Neural progenitor cell (in vitro differentiated cells): ENCODE measurements around the gene VWA5B1. TPM values are rescaled to one million over a fixed set of nuclear protein-coding genes. Genes with fewer than 3 reads are reported as not detected.

ENCODE experiments used
- DNase-seq: peaks from one replicate; pipeline ENCODE4 v3.0.0-alpha.2; 2016; ENCODE audit warnings: low spot score
- H2AFZ ChIP-seq: fragments of 200-600 bp; sonication (generic); replicated peaks from 2 replicates; pipeline ENCODE4 v1.6.1; 2016; ENCODE audit warnings: antibody characterized with exemption
- H3F3A ChIP-seq: fragments of 200-600 bp; sonication (generic); 2 replicates; pipeline ENCODE4 v1.6.1; 2016; ENCODE audit warnings: antibody characterized with exemption, low read depth
- H3K27ac ChIP-seq: fragments of 200-600 bp; sonication (generic); 2 replicates; pipeline ENCODE4 v1.5.1; 2016; ENCODE audit warnings: mild to moderate bottlenecking
- H3K27me3 ChIP-seq: fragments of 200-600 bp; sonication (generic); 2 replicates; pipeline ENCODE4 v1.6.1; 2016; ENCODE audit warnings: mild to moderate bottlenecking, moderate library complexity
- H3K36me3 ChIP-seq: fragments of 200-600 bp; sonication (generic); 2 replicates; pipeline ENCODE4 v1.5.1; 2016
- H3K4me1 ChIP-seq: fragments of 200-600 bp; sonication (generic); 2 replicates; pipeline ENCODE4 v1.6.1; 2016; ENCODE audit warnings: mixed run types
- H3K4me2 ChIP-seq: fragments of 200-600 bp; sonication (generic); 2 replicates; pipeline ENCODE4 v1.6.1; 2016
- H3K4me3 ChIP-seq: fragments of 200-600 bp; sonication (generic); 2 replicates; pipeline ENCODE4 v1.5.1; 2016
- H3K79me2 ChIP-seq: fragments of 200-600 bp; sonication (generic); 2 replicates; pipeline ENCODE4 v1.6.1; 2016; ENCODE audit warnings: low read depth
- H3K9ac ChIP-seq: fragments of 200-600 bp; sonication (generic); 2 replicates; pipeline ENCODE4 v1.6.1; 2016
- H3K9me3 ChIP-seq: fragments of 200-600 bp; sonication (generic); 2 replicates; pipeline ENCODE4 v1.5.1; 2016; ENCODE audit warnings: low read depth
- H4K20me1 ChIP-seq: fragments of 200-600 bp; sonication (generic); 2 replicates; pipeline ENCODE4 v1.6.1; 2016; ENCODE audit warnings: low read depth
- H3K27ac Mint-ChIP-seq: 3 replicates; pipeline ENCODE4 v1.8.0; 2021; ENCODE audit warnings: mixed read lengths
- H3K27me3 Mint-ChIP-seq: 2 replicates; pipeline ENCODE4 v1.8.0; 2022; ENCODE audit warnings: low read depth, mild to moderate bottlenecking, inconsistent platforms, moderate library complexity, mixed read lengths; ENCODE audit not compliant: insufficient read depth
- H3K36me3 Mint-ChIP-seq: 3 replicates; pipeline ENCODE4 v1.8.0; 2021; ENCODE audit warnings: mixed read lengths
- H3K4me1 Mint-ChIP-seq: 3 replicates; pipeline ENCODE4 v1.8.0; 2021; ENCODE audit warnings: mixed read lengths
- H3K4me3 Mint-ChIP-seq: 3 replicates; pipeline ENCODE4 v1.8.0; 2021; ENCODE audit warnings: mild to moderate bottlenecking, moderate library complexity, mixed read lengths
- H3K9me3 Mint-ChIP-seq: 3 replicates; pipeline ENCODE4 v1.8.0; 2020; ENCODE audit warnings: mixed read lengths
- CTCF ChIP-seq: fragments of 200-600 bp; sonication (generic); IDR thresholded peaks from 2 replicates; pipeline ENCODE4 v1.5.1; 2017; ENCODE audit warnings: antibody characterized with exemption, mild to moderate bottlenecking
- EZH2 ChIP-seq: fragments of 200-600 bp; sonication (generic); IDR thresholded peaks from 2 replicates; pipeline ENCODE4 v1.6.1; 2017; ENCODE audit warnings: antibody characterized with exemption, mild to moderate bottlenecking, moderate library complexity
- EZH2phosphoT487 ChIP-seq: fragments of 200-600 bp; sonication (generic); IDR thresholded peaks from 2 replicates; pipeline ENCODE4 v1.6.1; 2017; ENCODE audit warnings: antibody characterized with exemption
- total RNA-seq: library from RNA; depleted of rRNA; stranded (reverse); fragments of >200 nt; gene quantifications from 2 replicates; pipeline ENCODE4 v1.2.3, GENCODE V29; 2015; ENCODE audit warnings: low replicate concordance

The VWA5B1 gene
- total RNA-seq, 1 donor from 2014 or later = not detected

GRCh38 chr1:20366056-20366462 is 75.4 kb downstream of the VWA5B1 start:
- Histone ChIP-seq H3K36me3 (no peaks in the 10 kb centered on the region), H3K27me3 (peaks cover 100% of the 10 kb centered on the region), H4K20me1 (peaks cover 12% of the 10 kb centered on the region), H3K9ac (no peak overlapping the region), H3K9me3 (no peaks in the 10 kb centered on the region), H3K4me2 (peak overlapping the region; percentile 87), H3K4me1 (peaks cover 19% of the 10 kb centered on the region), H3K4me3 (peak overlapping the region; percentile 48), H2AFZ (peak overlapping the region; percentile 92), H3K27ac (no peak overlapping the region), H3K79me2 (no peaks in the 10 kb centered on the region), H3F3A (peaks cover 7% of the 10 kb centered on the region)
- Mint-ChIP-seq H3K4me3 (peak overlapping the region; percentile 67), H3K4me1 (peaks cover 10% of the 10 kb centered on the region), H3K27me3 (peaks cover 59% of the 10 kb centered on the region), H3K36me3 (no peaks in the 10 kb centered on the region), H3K27ac (no peak overlapping the region), H3K9me3 (no peaks in the 10 kb centered on the region)
- DNase-seq = peak; percentile 62
- peak; percentile 98 for TF ChIP-seq EZH2
- no peak for TF ChIP-seq CTCF
- peak; percentile 82 for TF ChIP-seq EZH2phosphoT487

GRCh38 chr1:20366463-20367115 is 75.9 kb downstream of the VWA5B1 start:
- Histone ChIP-seq H2AFZ (peak overlapping the region; percentile 92), H4K20me1 (peaks cover 17% of the 10 kb centered on the region), H3K79me2 (no peaks in the 10 kb centered on the region), H3K27ac (no peak overlapping the region), H3K36me3 (no peaks in the 10 kb centered on the region), H3K4me2 (peak overlapping the region; percentile 87), H3F3A (peaks cover 7% of the 10 kb centered on the region), H3K9me3 (no peaks in the 10 kb centered on the region), H3K27me3 (peaks cover 100% of the 10 kb centered on the region), H3K4me3 (peak overlapping the region; percentile 48), H3K4me1 (peaks cover 19% of the 10 kb centered on the region), H3K9ac (no peak overlapping the region)
- Mint-ChIP-seq H3K27ac (no peak overlapping the region), H3K27me3 (peaks cover 62% of the 10 kb centered on the region), H3K36me3 (no peaks in the 10 kb centered on the region), H3K9me3 (no peaks in the 10 kb centered on the region), H3K4me3 (peak overlapping the region; percentile 86), H3K4me1 (peaks cover 10% of the 10 kb centered on the region)
- DNase-seq = no peak
- TF ChIP-seq EZH2phosphoT487 = peak; percentile 84
- no peak for TF ChIP-seq CTCF
- peak; percentile 96 for TF ChIP-seq EZH2

DNA sequence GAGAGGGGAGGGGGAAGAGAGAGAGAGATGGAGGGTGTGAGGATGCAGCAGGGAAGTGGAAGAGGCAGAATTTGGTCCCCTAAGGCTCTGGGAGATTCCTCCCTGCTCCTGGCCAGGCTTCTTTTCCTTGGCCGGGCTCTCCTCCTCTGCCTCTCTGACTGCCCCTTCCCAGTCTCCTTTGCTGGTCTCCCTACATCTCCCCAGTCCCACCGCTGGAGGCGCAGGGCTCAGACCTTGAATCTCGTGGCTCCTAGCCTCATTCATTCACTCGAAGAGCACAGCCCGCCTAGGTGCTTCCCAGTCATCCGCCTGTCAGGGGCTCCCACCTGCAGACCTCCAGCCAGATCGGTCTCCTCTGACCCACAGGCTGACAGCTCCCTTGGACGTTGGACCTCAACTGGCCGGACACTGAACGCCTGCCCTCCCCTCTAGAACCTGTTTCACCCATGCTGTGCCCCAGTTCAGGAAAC is 76.5 kb downstream of the VWA5B1 start:
- Mint-ChIP-seq H3K27me3 (peaks cover 61% of the 10 kb centered on the region), H3K4me3 (peak overlapping the region; percentile 86), H3K9me3 (no peaks in the 10 kb centered on the region), H3K4me1 (peaks cover 10% of the 10 kb centered on the region), H3K36me3 (no peaks in the 10 kb centered on the region), H3K27ac (no peak overlapping the region)
- TF ChIP-seq EZH2 (no peak), CTCF (peak; percentile 69)
- Histone ChIP-seq H3K79me2 (no peaks in the 10 kb centered on the region), H3K27ac (no peak overlapping the region), H2AFZ (peak overlapping the region; percentile 92), H3K36me3 (no peaks in the 10 kb centered on the region), H3K4me2 (peak overlapping the region; percentile 87), H4K20me1 (peaks cover 21% of the 10 kb centered on the region), H3K4me3 (peak overlapping the region; percentile 48), H3F3A (peaks cover 7% of the 10 kb centered on the region), H3K9me3 (no peaks in the 10 kb centered on the region), H3K9ac (no peak overlapping the region), H3K27me3 (peaks cover 100% of the 10 kb centered on the region), H3K4me1 (peaks cover 19% of the 10 kb centered on the region)
- peak; percentile 84 for DNase-seq
